MCF 10A (cell line): Measurements from ENCODE around the gene FARS2. TPM values are rescaled to one million over a fixed set of nuclear protein-coding genes. Genes with fewer than 3 reads are reported as not detected.

Experiments
- BruUV-seq: library from RNA; stranded (reverse); fragments of 400-500 nt; replicated peaks from 2 replicates; lab custom pipeline; 2021; lab: Mats Ljungman, UMichigan
- CTCF ChIA-PET: fragments of 300-600 bp; sonication (Branson Sonifier 250); formaldehyde crosslinking; extraction: SDS; loops from one replicate; lab custom pipeline; 2021; ENCODE audit warnings: antibody characterized with exemption, inconsistent platforms; lab: Yijun Ruan, JAX
- POLR2A ChIA-PET: fragments of 300-600, 350-650 bp; sonication (Branson Sonifier 250); formaldehyde crosslinking; extraction: SDS; loops from one replicate; lab custom pipeline; 2020; ENCODE audit warnings: antibody characterized with exemption, inconsistent platforms; lab: Yijun Ruan, JAX
- DNase-seq: peaks from one replicate; pipeline ENCODE4 v3.0.0-alpha.2; 2018; ENCODE audit not compliant: unreplicated experiment
- H3K27ac Mint-ChIP-seq: one replicate; pipeline ENCODE4 v1.8.0; 2022; ENCODE audit warnings: mild to moderate bottlenecking, low read depth, mixed read lengths; ENCODE audit not compliant: unreplicated experiment
- H3K27me3 Mint-ChIP-seq: one replicate; pipeline ENCODE4 v1.8.0; 2022; ENCODE audit warnings: mixed read lengths; ENCODE audit not compliant: insufficient read depth, unreplicated experiment
- H3K36me3 Mint-ChIP-seq: one replicate; pipeline ENCODE4 v1.8.0; 2022; ENCODE audit warnings: mild to moderate bottlenecking, moderate library complexity, mixed read lengths; ENCODE audit not compliant: insufficient read depth, unreplicated experiment
- H3K4me1 Mint-ChIP-seq: one replicate; pipeline ENCODE4 v1.8.0; 2022; ENCODE audit warnings: mixed read lengths; ENCODE audit not compliant: insufficient read depth, unreplicated experiment
- H3K4me3 Mint-ChIP-seq: one replicate; pipeline ENCODE4 v1.8.0; 2022; ENCODE audit warnings: mild to moderate bottlenecking, moderate library complexity, mixed read lengths; ENCODE audit not compliant: unreplicated experiment
- H3K9me3 Mint-ChIP-seq: one replicate; pipeline ENCODE4 v1.8.0; 2022; ENCODE audit warnings: mixed read lengths; ENCODE audit not compliant: unreplicated experiment
- CTCF ChIP-seq: fragments of 200-600 bp; IDR thresholded peaks from one replicate; pipeline ENCODE4 v1.8.0; 2022; ENCODE audit warnings: antibody characterized with exemption, mild to moderate bottlenecking; ENCODE audit not compliant: unreplicated experiment
- intact Hi-C: fragments of 100-400 bp; cut with micrococcal nuclease; formaldehyde crosslinking; loops from 2 replicates; pipeline ENCODE4 v1.14.1; 2022
- total RNA-seq: library from RNA; stranded (reverse); gene quantifications from 2 replicates; pipeline ENCODE4 v1.2.3, GENCODE V29; 2022

FARS2 gene
- total RNA-seq, 1 experiment from 2014 or later: 18.2 TPM

- intact Hi-C loops: no loop called here
- H3K4me1 Mint-ChIP-seq: peaks cover 13% of the 10 kb centered on the region
- no peak overlapping the region for H3K27ac Mint-ChIP-seq
- no peak overlapping the region for H3K4me3 Mint-ChIP-seq
- H3K27me3 Mint-ChIP-seq: no peaks in the 10 kb centered on the region
- POLR2A ChIA-PET: no interaction called here
- H3K9me3 Mint-ChIP-seq: no peaks in the 10 kb centered on the region
- H3K36me3 Mint-ChIP-seq: peaks cover 6% of the 10 kb centered on the region
- no TSS peak for BruUV-seq
- TF ChIP-seq CTCF: no peak
- CTCF ChIA-PET: interaction anchor here (0.8 to 1.4 kb wide), 2 partner anchors 37 to 250 kb away, joined by 3 to 8 read pairs; no protein-coding TSS in a partner anchor
- no peak for DNase-seq
These were observed 45.7 kb downstream of the FARS2 start for GRCh38 chr6:5307058-5307457.

- no peak for DNase-seq
- Mint-ChIP-seq H3K36me3 (peaks cover 6% of the 10 kb centered on the region), H3K27me3 (no peaks in the 10 kb centered on the region), H3K9me3 (no peaks in the 10 kb centered on the region), H3K27ac (no peak overlapping the region), H3K4me1 (peaks cover 6% of the 10 kb centered on the region), H3K4me3 (no peak overlapping the region)
- POLR2A ChIA-PET: no interaction called here
- BruUV-seq: no TSS peak
- intact Hi-C loops: no loop called here
- CTCF ChIA-PET: no interaction called here
- TF ChIP-seq CTCF: no peak
These were observed 46.8 kb downstream of the FARS2 start for GRCh38 chr6:5308066-5308465.

- H3K27me3 Mint-ChIP-seq: no peaks in the 10 kb centered on the region
- ChIA-PET CTCF (interaction anchor here (1.0 kb wide), 2 partner anchors 10 to 171 kb away, joined by 3 to 5 read pairs; no protein-coding TSS in a partner anchor), POLR2A (no interaction called here)
- TF ChIP-seq CTCF: no peak
- BruUV-seq: no TSS peak
- no peaks in the 10 kb centered on the region for H3K9me3 Mint-ChIP-seq
- no peak for DNase-seq
- no peaks in the 10 kb centered on the region for H3K36me3 Mint-ChIP-seq
- H3K4me3 Mint-ChIP-seq: no peak overlapping the region
- intact Hi-C loops: no loop called here
- peaks cover 5% of the 10 kb centered on the region for H3K4me1 Mint-ChIP-seq
- H3K27ac Mint-ChIP-seq: no peak overlapping the region
These were observed 53.0 kb downstream of the FARS2 start for GRCh38 chr6:5314191-5314865.

- H3K9me3 Mint-ChIP-seq: no peaks in the 10 kb centered on the region
- no peaks in the 10 kb centered on the region for H3K27me3 Mint-ChIP-seq
- TF ChIP-seq CTCF: no peak
- ChIA-PET POLR2A (no interaction called here), CTCF (no interaction called here)
- no peak for DNase-seq
- no peak overlapping the region for H3K27ac Mint-ChIP-seq
- intact Hi-C loops: no loop called here
- no peak overlapping the region for H3K4me3 Mint-ChIP-seq
- BruUV-seq: no TSS peak
- no peaks in the 10 kb centered on the region for H3K36me3 Mint-ChIP-seq
- H3K4me1 Mint-ChIP-seq: peaks cover 5% of the 10 kb centered on the region
These were observed 54.6 kb downstream of the FARS2 start for GRCh38 chr6:5315881-5316280.
